HepG2 (cell line): Measurements from ENCODE around the gene ASB3. TPM values are rescaled to one million over a fixed set of nuclear protein-coding genes. Genes with fewer than 3 reads are reported as not detected.

Experiments used
- CBX1 ChIP-seq: IDR thresholded peaks from one replicate; pipeline ENCODE4 v1.6.1; 2016; ENCODE audit warnings: antibody characterized with exemption, low read depth
- CREB1 ChIP-seq, 2 experiments: fragments of 450-650 bp in 1 of 2; IDR thresholded peaks; 2 replicates each; pipeline ENCODE4 v1.6.1; 2016 to 2017; ENCODE audit warnings: control low read depth in 1 of 2, mild to moderate bottlenecking in 1 of 2, missing compliant biosample characterization in 1 of 2, missing genetic modification characterization in 1 of 2
- CREM ChIP-seq, 2 experiments: sonication (generic) in 1 of 2; formaldehyde crosslinking in 1 of 2; IDR thresholded peaks; 2 replicates each; pipeline versions ENCODE4 v1.4.0 to v1.6.1; 2016 to 2020; ENCODE audit warnings: antibody characterized with exemption in 1 of 2, mild to moderate bottlenecking in 1 of 2, missing genetic modification reagents in 1 of 2
- HES4 ChIP-seq: sonication (generic); formaldehyde crosslinking; IDR thresholded peaks from 2 replicates; pipeline ENCODE4 v1.9.0; 2021; ENCODE audit warnings: mild to moderate bottlenecking, missing genetic modification reagents, borderline replicate concordance
- HOXA9 ChIP-seq: sonication (generic); formaldehyde crosslinking; IDR thresholded peaks from 2 replicates; pipeline ENCODE4 v1.8.1; 2022; ENCODE audit warnings: missing genetic modification reagents, mild to moderate bottlenecking, moderate library complexity, borderline replicate concordance
- JARID2 ChIP-seq: sonication (generic); formaldehyde crosslinking; IDR thresholded peaks from 2 replicates; pipeline ENCODE4 v1.8.1; 2023; ENCODE audit warnings: missing genetic modification reagents, inconsistent platforms; ENCODE audit not compliant: insufficient replicate concordance
- KDM5A ChIP-seq: fragments of 200-600 bp; sonication (generic); IDR thresholded peaks from 2 replicates; pipeline ENCODE4 v1.7.0; 2018; ENCODE audit warnings: antibody characterized with exemption, mild to moderate bottlenecking, low read length, borderline replicate concordance
- KLF6 ChIP-seq: IDR thresholded peaks from 2 replicates; pipeline ENCODE4 v1.8.0; 2016; ENCODE audit warnings: missing biosample characterization, missing genetic modification reagents
- PCBP1 ChIP-seq: fragments of 200-400 bp; formaldehyde crosslinking; IDR thresholded peaks from 2 replicates; pipeline ENCODE4 v1.6.1; 2017; ENCODE audit warnings: mild to moderate bottlenecking, low read depth, low read length, borderline replicate concordance
- PTBP1 ChIP-seq: fragments of 200-400 bp; formaldehyde crosslinking; IDR thresholded peaks from 2 replicates; pipeline ENCODE4 v1.6.1; 2018; ENCODE audit warnings: low read length, low read depth; ENCODE audit not compliant: poor library complexity, severe bottlenecking
- SOX6 ChIP-seq, 2 experiments: fragments of 450-650 bp in 1 of 2; sonication (generic) in 1 of 2; formaldehyde crosslinking in 1 of 2; IDR thresholded peaks; 2 replicates each; pipeline versions ENCODE4 v1.4.0 to v1.6.1; 2017 to 2020; ENCODE audit warnings: antibody characterized with exemption in 1 of 2, mild to moderate bottlenecking in 1 of 2, missing genetic modification reagents in 1 of 2
- TBL1XR1 ChIP-seq: fragments of 150-350 bp; IDR thresholded peaks from 2 replicates; pipeline ENCODE4 v1.6.1; 2014; ENCODE audit warnings: borderline replicate concordance, low read length; ENCODE audit not compliant: partially characterized antibody
- ZNF296 ChIP-seq: sonication (generic); formaldehyde crosslinking; conservative IDR thresholded peaks from 2 replicates; pipeline ENCODE4 v1.5.0; 2020; ENCODE audit warnings: mild to moderate bottlenecking, missing genetic modification reagents
- polyA plus RNA-seq, 8 experiments: library from polyadenylated mRNA; depleted of rRNA in 3 of 8; stranded (reverse) in 7 of 8; unstranded in 1 of 8; fragments of >200 nt; fragmentation: Illumina TruSeq in 4 of 8; extraction: Trizol in 4 of 8; gene quantifications; 2 replicates each; pipeline versions ENCODE4 v1.2.1 to v1.2.3, GENCODE V29; 2011 to 2016; ENCODE audit warnings: low read depth in 4 of 8, missing spikeins in 1 of 8, mixed read lengths in 1 of 8; ENCODE audit not compliant: insufficient read depth in 1 of 8
- total RNA-seq, 5 experiments: library from RNA; depleted of rRNA; stranded (reverse); fragments of >200 nt; fragmentation: Illumina TruSeq; extraction: Trizol; gene quantifications; 2 replicates each; pipeline ENCODE4 v1.2.3, GENCODE V29; 2016; ENCODE audit warnings: low read depth in 1 of 5
- TF ChIP-seq, protein P1 (sequence below): sonication (generic); formaldehyde crosslinking; IDR thresholded peaks from 2 replicates; pipeline ENCODE4 v1.4.0; 2020; ENCODE audit warnings: mild to moderate bottlenecking, missing genetic modification reagents, borderline replicate concordance
- TF ChIP-seq, protein P2 (sequence below): sonication (generic); formaldehyde crosslinking; IDR thresholded peaks from 2 replicates; pipeline ENCODE4 v1.5.1; 2020; ENCODE audit warnings: missing genetic modification reagents, mild to moderate bottlenecking, borderline replicate concordance
- TF ChIP-seq, protein P3 (sequence below): fragments of 450-650 bp; IDR thresholded peaks from 2 replicates; pipeline ENCODE4 v1.6.1; 2016
- TF ChIP-seq, protein P4 (sequence below): sonication (generic); formaldehyde crosslinking; IDR thresholded peaks from 2 replicates; pipeline ENCODE4 v1.4.0; 2020; ENCODE audit warnings: mild to moderate bottlenecking, missing genetic modification reagents

The ASB3 gene
- total and polyA plus RNA-seq, 2 of the 13 experiments (the other 11 are each of a cell fraction or from before 2014, with no cell fraction given): 40.1 to 41.8 TPM

DNA sequence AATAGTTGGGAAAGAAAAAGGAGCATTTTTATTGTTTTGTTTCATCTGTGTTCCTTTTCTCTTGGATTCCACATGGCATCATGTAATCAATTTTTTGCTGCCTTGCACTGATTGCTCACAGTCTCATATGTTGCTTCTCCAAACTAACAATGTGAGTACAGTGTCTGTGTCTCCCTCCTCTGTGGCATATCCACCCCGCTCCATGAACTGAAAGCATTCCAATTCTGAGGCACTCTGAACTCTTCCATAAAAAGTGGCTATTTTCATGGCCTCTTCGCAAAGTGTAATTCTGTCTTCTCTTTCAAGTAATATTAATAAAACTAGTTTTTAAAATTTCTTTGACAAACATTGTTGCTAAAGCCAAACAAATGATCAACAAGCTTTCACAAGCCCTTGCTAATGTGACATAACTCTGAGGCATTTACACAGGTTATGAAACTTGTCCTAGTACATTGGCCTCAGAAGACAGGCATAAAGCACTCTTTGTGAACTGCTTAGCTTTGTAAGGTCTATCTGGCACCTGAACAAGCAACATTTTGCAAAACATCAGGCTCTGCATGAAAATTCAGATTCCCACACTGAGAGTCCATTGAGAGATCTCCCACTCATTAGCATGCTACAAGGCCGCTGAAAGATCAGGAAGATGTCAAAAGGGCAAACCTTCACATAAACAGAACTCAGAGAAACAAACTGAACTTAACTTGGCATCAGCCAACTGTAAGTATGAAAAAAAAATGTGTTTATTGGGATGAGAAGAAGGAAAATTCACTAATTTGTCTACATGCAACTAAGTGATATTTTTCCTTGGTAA is 40.0 kb upstream of the ASB3 start (continued):
- TF ChIP-seq PTBP1 (no peak), PCBP1 (no peak), HOXA9 (CRISPR knock-in tag) (peak; percentile 84; the same call in 1 of the 2 replicates), KDM5A (no peak; the same call in 1 of the 2 replicates), HES4 (CRISPR knock-in tag) (no peak), JARID2 (CRISPR knock-in tag) (no peak), ZNF296 (CRISPR knock-in tag) (no peak), KLF6 (CRISPR knock-in tag) (peak; percentile 82; the same call in 1 of the 2 replicates), CREM (IDR thresholded peaks at IDR 0.05) (peak; percentile 96), CREM (CRISPR knock-in tag; IDR thresholded peaks at IDR 0.05) (no peak), CBX1 (peak; percentile 44), SOX6 (IDR thresholded peaks at IDR 0.05) (no peak), SOX6 (CRISPR knock-in tag; IDR thresholded peaks at IDR 0.05) (peak; percentile 99), TBL1XR1 (peak; percentile 94), CREB1 (IDR thresholded peaks at IDR 0.05) (peak; percentile 60; the same call in 1 of the 2 replicates), CREB1 (CRISPR knock-in tag; IDR thresholded peaks at IDR 0.05) (peak; percentile 88)
- TF ChIP-seq, protein P1, sequence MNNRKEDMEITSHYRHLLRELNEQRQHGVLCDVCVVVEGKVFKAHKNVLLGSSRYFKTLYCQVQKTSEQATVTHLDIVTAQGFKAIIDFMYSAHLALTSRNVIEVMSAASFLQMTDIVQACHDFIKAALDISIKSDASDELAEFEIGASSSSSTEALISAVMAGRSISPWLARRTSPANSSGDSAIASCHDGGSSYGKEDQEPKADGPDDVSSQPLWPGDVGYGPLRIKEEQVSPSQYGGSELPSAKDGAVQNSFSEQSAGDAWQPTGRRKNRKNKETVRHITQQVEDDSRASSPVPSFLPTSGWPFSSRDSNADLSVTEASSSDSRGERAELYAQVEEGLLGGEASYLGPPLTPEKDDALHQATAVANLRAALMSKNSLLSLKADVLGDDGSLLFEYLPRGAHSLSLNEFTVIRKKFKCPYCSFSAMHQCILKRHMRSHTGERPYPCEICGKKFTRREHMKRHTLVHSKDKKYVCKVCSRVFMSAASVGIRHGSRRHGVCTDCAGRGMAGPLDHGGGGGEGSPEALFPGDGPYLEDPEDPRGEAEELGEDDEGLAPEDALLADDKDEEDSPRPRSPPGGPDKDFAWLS (CRISPR knock-in tag): no peak
- TF ChIP-seq, protein P2, sequence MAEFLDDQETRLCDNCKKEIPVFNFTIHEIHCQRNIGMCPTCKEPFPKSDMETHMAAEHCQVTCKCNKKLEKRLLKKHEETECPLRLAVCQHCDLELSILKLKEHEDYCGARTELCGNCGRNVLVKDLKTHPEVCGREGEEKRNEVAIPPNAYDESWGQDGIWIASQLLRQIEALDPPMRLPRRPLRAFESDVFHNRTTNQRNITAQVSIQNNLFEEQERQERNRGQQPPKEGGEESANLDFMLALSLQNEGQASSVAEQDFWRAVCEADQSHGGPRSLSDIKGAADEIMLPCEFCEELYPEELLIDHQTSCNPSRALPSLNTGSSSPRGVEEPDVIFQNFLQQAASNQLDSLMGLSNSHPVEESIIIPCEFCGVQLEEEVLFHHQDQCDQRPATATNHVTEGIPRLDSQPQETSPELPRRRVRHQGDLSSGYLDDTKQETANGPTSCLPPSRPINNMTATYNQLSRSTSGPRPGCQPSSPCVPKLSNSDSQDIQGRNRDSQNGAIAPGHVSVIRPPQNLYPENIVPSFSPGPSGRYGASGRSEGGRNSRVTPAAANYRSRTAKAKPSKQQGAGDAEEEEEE (CRISPR knock-in tag): no peak
- TF ChIP-seq, protein P3, sequence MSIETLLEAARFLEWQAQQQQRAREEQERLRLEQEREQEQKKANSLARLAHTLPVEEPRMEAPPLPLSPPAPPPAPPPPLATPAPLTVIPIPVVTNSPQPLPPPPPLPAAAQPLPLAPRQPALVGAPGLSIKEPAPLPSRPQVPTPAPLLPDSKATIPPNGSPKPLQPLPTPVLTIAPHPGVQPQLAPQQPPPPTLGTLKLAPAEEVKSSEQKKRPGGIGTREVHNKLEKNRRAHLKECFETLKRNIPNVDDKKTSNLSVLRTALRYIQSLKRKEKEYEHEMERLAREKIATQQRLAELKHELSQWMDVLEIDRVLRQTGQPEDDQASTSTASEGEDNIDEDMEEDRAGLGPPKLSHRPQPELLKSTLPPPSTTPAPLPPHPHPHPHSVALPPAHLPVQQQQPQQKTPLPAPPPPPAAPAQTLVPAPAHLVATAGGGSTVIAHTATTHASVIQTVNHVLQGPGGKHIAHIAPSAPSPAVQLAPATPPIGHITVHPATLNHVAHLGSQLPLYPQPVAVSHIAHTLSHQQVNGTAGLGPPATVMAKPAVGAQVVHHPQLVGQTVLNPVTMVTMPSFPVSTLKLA: 0 out of 2 replicates have a peak, but pooled peaks have one; percentile 14
- TF ChIP-seq, protein P4, sequence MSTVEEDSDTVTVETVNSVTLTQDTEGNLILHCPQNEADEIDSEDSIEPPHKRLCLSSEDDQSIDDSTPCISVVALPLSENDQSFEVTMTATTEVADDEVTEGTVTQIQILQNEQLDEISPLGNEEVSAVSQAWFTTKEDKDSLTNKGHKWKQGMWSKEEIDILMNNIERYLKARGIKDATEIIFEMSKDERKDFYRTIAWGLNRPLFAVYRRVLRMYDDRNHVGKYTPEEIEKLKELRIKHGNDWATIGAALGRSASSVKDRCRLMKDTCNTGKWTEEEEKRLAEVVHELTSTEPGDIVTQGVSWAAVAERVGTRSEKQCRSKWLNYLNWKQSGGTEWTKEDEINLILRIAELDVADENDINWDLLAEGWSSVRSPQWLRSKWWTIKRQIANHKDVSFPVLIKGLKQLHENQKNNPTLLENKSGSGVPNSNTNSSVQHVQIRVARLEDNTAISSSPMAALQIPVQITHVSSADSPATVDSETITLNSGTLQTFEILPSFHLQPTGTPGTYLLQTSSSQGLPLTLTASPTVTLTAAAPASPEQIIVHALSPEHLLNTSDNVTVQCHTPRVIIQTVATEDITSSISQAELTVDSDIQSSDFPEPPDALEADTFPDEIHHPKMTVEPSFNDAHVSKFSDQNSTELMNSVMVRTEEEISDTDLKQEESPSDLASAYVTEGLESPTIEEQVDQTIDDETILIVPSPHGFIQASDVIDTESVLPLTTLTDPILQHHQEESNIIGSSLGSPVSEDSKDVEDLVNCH (CRISPR knock-in tag): 0 out of 2 replicates have a peak, but pooled peaks have one; percentile 72
